Lower leg skin (tissue), 4 donors: Measurements from ENCODE around the gene ZFAND3. TPM values are rescaled to one million over a fixed set of nuclear protein-coding genes. Genes with fewer than 3 reads are reported as not detected.
A peak's percentile ranks its signal among the peaks of the same experiment; 100 is the strongest.

Experiments used
- DNase-seq, 2 donors: peaks; one replicate each; pipeline ENCODE4 v3.0.0-alpha.2; 2019; ENCODE audit warnings: low spot score in 2 of 2
- H3K4me3 ChIP-seq: fragments of 200-600 bp; sonication (generic); 2 replicates; pipeline ENCODE4 v1.5.1; 2017; ENCODE audit warnings: mild to moderate bottlenecking, low read depth; ENCODE audit not compliant: poor library complexity, severe bottlenecking
- CTCF ChIP-seq, 3 donors: fragments of 450-650 bp; IDR thresholded peaks; one replicate each; pipeline ENCODE4 v1.5.1; 2016; ENCODE audit warnings: antibody characterized with exemption in 3 of 3, mild to moderate bottlenecking in 3 of 3, moderate library complexity in 2 of 3
- POLR2A ChIP-seq, 2 donors: fragments of 450-650 bp; IDR thresholded peaks; one replicate each; pipeline ENCODE4 v1.6.1; 2016 to 2017; ENCODE audit warnings: antibody characterized with exemption in 2 of 2, mild to moderate bottlenecking in 1 of 2, moderate library complexity in 1 of 2
- WGBS, 2 donors: methylation state at CpG; one replicate each; pipeline ENCODE4 v1.1.5; 2018; 5-methylcytosine and 5-hydroxymethylcytosine counted together
- intact Hi-C: fragments of 100-400 bp; cut with DNase I; formaldehyde crosslinking; loops from one replicate; pipeline ENCODE4 v1.15.0; 2023; ENCODE audit warnings: low total_unique reads
- total RNA-seq, 4 donors: library from RNA; depleted of rRNA; stranded (reverse); fragments of >200 nt; gene quantifications; one replicate each; pipeline ENCODE4 v1.1.0, GENCODE V29; 2016

ZFAND3 gene
- total RNA-seq, 4 donors from 2014 or later: 26.3 to 40.8 (median 30.3) TPM

GRCh38 chr6:37819802-37820717 is 533 bp downstream of the ZFAND3 start:
- DNase-seq: peak; percentile 59 to 90
- intact Hi-C loops: no loop called here
- WGBS, 2 donors: 0% methylated on average over 10 to 15 of the region's 71 CpGs
- peak overlapping the region; percentile 64 for H3K4me3 ChIP-seq
- TF ChIP-seq POLR2A (IDR thresholded peaks at IDR 0.05): no peak
- no peak for TF ChIP-seq CTCF (IDR thresholded peaks at IDR 0.05)

GRCh38 chr6:37820718-37821079 is 1.2 kb downstream of the ZFAND3 start:
- intact Hi-C loops: no loop called here
- 37 to 51% methylated on average over 3 of the region's 3 CpGs for WGBS, 2 donors
- no peak for DNase-seq
- TF ChIP-seq CTCF (IDR thresholded peaks at IDR 0.05) (no peak), POLR2A (IDR thresholded peaks at IDR 0.05) (no peak)
- H3K4me3 ChIP-seq: no peak overlapping the region

GRCh38 chr6:37821446-37821845 is 1.9 kb downstream of the ZFAND3 start:
- no peak for TF ChIP-seq CTCF (IDR thresholded peaks at IDR 0.05)
- no peak for TF ChIP-seq POLR2A (IDR thresholded peaks at IDR 0.05)
- intact Hi-C loops: no loop called here
- 70 to 72% methylated on average over 7 of the region's 7 CpGs for WGBS, 2 donors
- no peak for DNase-seq
- H3K4me3 ChIP-seq: no peak overlapping the region

- no peak for DNase-seq
- intact Hi-C loops: no loop called here
- H3K4me3 ChIP-seq: no peak overlapping the region
- TF ChIP-seq CTCF (IDR thresholded peaks at IDR 0.05): no peak
- TF ChIP-seq POLR2A (IDR thresholded peaks at IDR 0.05): no peak
- WGBS, 2 donors: 25 to 35% methylated on average over 12 of the region's 12 CpGs
Observed at GRCh38 chr6:37822851-37823682, 3.5 kb downstream of the ZFAND3 start.

GRCh38 chr6:37824170-37824569 is 4.6 kb downstream of the ZFAND3 start:
- H3K4me3 ChIP-seq: no peak overlapping the region
- TF ChIP-seq CTCF (IDR thresholded peaks at IDR 0.05): no peak
- no peak for TF ChIP-seq POLR2A (IDR thresholded peaks at IDR 0.05)
- DNase-seq: no peak
- 79 to 84% methylated on average over 3 of the region's 3 CpGs for WGBS, 2 donors
- intact Hi-C loops: no loop called here
